Endothelial cell of umbilical vein (primary cell): ENCODE data around the gene TRIM2. TPM values are rescaled to one million over a fixed set of nuclear protein-coding genes. Genes with fewer than 3 reads are reported as not detected.

ENCODE experiments used
- BruUV-seq: library from RNA; stranded (reverse); fragments of 400-500 nt; replicated peaks from 2 replicates; lab custom pipeline; 2021; lab: Mats Ljungman, UMichigan
- CTCF ChIA-PET: fragments of 300-600, 350-600 bp; sonication (Branson Sonifier 250); formaldehyde crosslinking; loops from one replicate; lab custom pipeline; 2021; ENCODE audit warnings: antibody characterized with exemption, inconsistent platforms; lab: Charles Lee
- POLR2A ChIA-PET: fragments of 300-600, 350-600 bp; sonication (Branson Sonifier 250); formaldehyde crosslinking; loops from one replicate; lab custom pipeline; 2021; ENCODE audit warnings: antibody characterized with exemption, inconsistent platforms; lab: Charles Lee
- DNase-seq: peaks from one replicate; pipeline ENCODE4 v3.0.0-alpha.2; 2011; ENCODE audit warnings: low read depth, low spot score
- FAIRE-seq: peaks from 2 replicates; lab custom pipeline; 2011; peaks lifted over from hg19 to GRCh38; lab: Jason Lieb, UNC
- H2AFZ ChIP-seq: 2 replicates; pipeline ENCODE4 v1.6.0; 2012; ENCODE audit warnings: low read depth, low read length, control low read depth, inconsistent platforms
- H3K27ac ChIP-seq: 2 replicates; pipeline ENCODE4 v1.5.1; 2011; ENCODE audit warnings: low read depth, mild to moderate bottlenecking, control low read depth, low read length, moderate library complexity; ENCODE audit not compliant: insufficient read depth
- H3K27me3 ChIP-seq, 2 experiments: 2 replicates each; pipeline versions ENCODE4 v1.6.0 to v1.6.1; 2011; ENCODE audit warnings: low read length in 2 of 2, mixed read lengths in 1 of 2; ENCODE audit not compliant: control insufficient read depth in 2 of 2, insufficient read depth in 2 of 2
- H3K36me3 ChIP-seq, 2 experiments: 2 replicates in 1 of 2; 3 replicates in 1 of 2; pipeline ENCODE4 v1.5.1; 2011; ENCODE audit warnings: low read length in 2 of 2, mild to moderate bottlenecking in 1 of 2, moderate library complexity in 1 of 2; ENCODE audit not compliant: control insufficient read depth in 2 of 2, insufficient read depth in 2 of 2; ENCODE audit errors: extremely low read depth in 1 of 2
- H3K4me1 ChIP-seq: 3 replicates; pipeline ENCODE4 v1.5.1; 2011; ENCODE audit warnings: mild to moderate bottlenecking, low read length; ENCODE audit not compliant: control insufficient read depth, insufficient read depth; ENCODE audit errors: extremely low read depth
- H3K4me2 ChIP-seq: 2 replicates; pipeline ENCODE4 v1.6.1; 2011; ENCODE audit warnings: low read length, control low read depth, mixed read lengths; ENCODE audit not compliant: insufficient read depth
- H3K4me3 ChIP-seq, 3 experiments: fragments of 200-600 bp in 1 of 3; sonication (generic), shearing (Covaris generic) in 1 of 3; replicated peaks in 1 of 3; 2 replicates each; pipeline ENCODE4 v1.5.1; 2011 to 2016; ENCODE audit warnings: control low read depth in 3 of 3, low read length in 3 of 3, mild to moderate bottlenecking in 2 of 3, inconsistent platforms in 1 of 3, low read depth in 1 of 3, moderate library complexity in 1 of 3; ENCODE audit not compliant: insufficient read depth in 1 of 3
- H3K79me2 ChIP-seq: 2 replicates; pipeline ENCODE4 v1.6.0; 2012; ENCODE audit warnings: low read length, inconsistent platforms; ENCODE audit not compliant: control insufficient read depth, insufficient read depth
- H3K9ac ChIP-seq: replicated peaks from 2 replicates; pipeline ENCODE3; 2011; ENCODE audit warnings: low read length, control low read depth; ENCODE audit not compliant: insufficient read depth; ENCODE audit errors: extremely low read depth
- H3K9me1 ChIP-seq: replicated peaks from 3 replicates; pipeline ENCODE4 v1.6.0; 2011; ENCODE audit warnings: mild to moderate bottlenecking, low read length; ENCODE audit not compliant: control insufficient read depth, insufficient read depth; ENCODE audit errors: extremely low read depth
- H3K9me3 ChIP-seq: replicated peaks from 2 replicates; pipeline ENCODE4 v1.5.1; 2012; ENCODE audit warnings: low read length, inconsistent platforms; ENCODE audit not compliant: control insufficient read depth, insufficient read depth
- H4K20me1 ChIP-seq: replicated peaks from 2 replicates; pipeline ENCODE3; 2011; ENCODE audit warnings: mild to moderate bottlenecking, low read length; ENCODE audit not compliant: control insufficient read depth, insufficient read depth; ENCODE audit errors: extremely low read depth
- FOS ChIP-seq: IDR thresholded peaks from 2 replicates; pipeline ENCODE4 v1.6.1; 2011; ENCODE audit warnings: mild to moderate bottlenecking, low read length, moderate library complexity, borderline replicate concordance; ENCODE audit not compliant: insufficient read depth
- GATA2 ChIP-seq: IDR thresholded peaks from 2 replicates; pipeline ENCODE4 v1.7.0; 2011; ENCODE audit warnings: low read depth, mild to moderate bottlenecking, moderate library complexity, mixed read lengths, low read length; ENCODE audit not compliant: insufficient read length, insufficient read depth
- JUN ChIP-seq: IDR thresholded peaks from 2 replicates; pipeline ENCODE4 v1.6.1; 2011; ENCODE audit warnings: borderline replicate concordance, low read depth; ENCODE audit not compliant: insufficient read length, insufficient read depth
- MYC ChIP-seq: IDR thresholded peaks from one replicate; pipeline ENCODE4 v1.6.1; 2011; ENCODE audit warnings: mild to moderate bottlenecking, low read depth, low read length
- POLR2AphosphoS5 ChIP-seq: IDR thresholded peaks from 2 replicates; pipeline ENCODE4 v1.6.1; 2012; ENCODE audit warnings: low read depth, mild to moderate bottlenecking, control low read depth, low read length, moderate library complexity; ENCODE audit not compliant: insufficient read depth
- dilution Hi-C: fragments of 300-500 bp; cut with MboI; formaldehyde crosslinking; loops from one replicate; pipeline ENCODE4 v1.15.0; 2019; ENCODE audit warnings: low sequenced_read_pairs; ENCODE audit not compliant: extremely low pct_ligation_motif_present
- intact Hi-C: fragments of 100-400 bp; cut with micrococcal nuclease; formaldehyde crosslinking; loops from one replicate; pipeline ENCODE4 v1.10.0; 2022
- polyA plus RNA-seq, 4 experiments: library from polyadenylated mRNA; depleted of rRNA in 3 of 4; stranded (reverse) in 3 of 4; unstranded in 1 of 4; fragments of >200 nt; gene quantifications; 2 replicates each; pipeline versions ENCODE4 v1.2.1 to v1.2.3, GENCODE V29; 2011 to 2012; ENCODE audit warnings: missing spikeins in 1 of 4
- total RNA-seq: library from RNA; stranded (reverse); gene quantifications from 2 replicates; pipeline ENCODE4 v1.2.3, GENCODE V29; 2021
- TF ChIP-seq, protein P1 (sequence below): IDR thresholded peaks from 2 replicates; pipeline ENCODE4 v1.6.1; 2011; ENCODE audit not compliant: insufficient read depth, insufficient read length
- TF ChIP-seq, protein P2 (sequence below), 2 donors: IDR thresholded peaks; 1 replicate in 1 of 2; 2 replicates in 1 of 2; pipeline ENCODE4 v1.5.1; 2011; ENCODE audit warnings: low read length in 2 of 2, mild to moderate bottlenecking in 2 of 2, moderate library complexity in 2 of 2, control low read depth in 1 of 2, inconsistent platforms in 1 of 2, low read depth in 1 of 2; ENCODE audit not compliant: insufficient read depth in 1 of 2; ENCODE audit errors: extremely low read depth in 1 of 2

The TRIM2 gene
- total and polyA plus RNA-seq, 2 donors (not counting 3 experiments of a cell fraction or from before 2014, with no cell fraction given) = 6.8 to 19.7 TPM

- FAIRE-seq (no peak), DNase-seq (no peak)
- Histone ChIP-seq H3K9me3 (no peaks in the 10 kb centered on the region), H3K79me2 (no peaks in the 10 kb centered on the region), H3K27me3 (no peaks in the 10 kb centered on the region), H3K27ac (no peak overlapping the region), H4K20me1 (no peaks in the 10 kb centered on the region), H2AFZ (no peak overlapping the region), H3K4me3 (no peak overlapping the region), H3K36me3 (no peaks in the 10 kb centered on the region), H3K4me1 (no peaks in the 10 kb centered on the region), H3K4me2 (no peak overlapping the region), H3K9ac (no peak overlapping the region), H3K9me1 (no peaks in the 10 kb centered on the region)
- ChIA-PET CTCF (no interaction called here), POLR2A (no interaction called here)
- dilution Hi-C loops = no loop called here
- TF ChIP-seq, protein P1, sequence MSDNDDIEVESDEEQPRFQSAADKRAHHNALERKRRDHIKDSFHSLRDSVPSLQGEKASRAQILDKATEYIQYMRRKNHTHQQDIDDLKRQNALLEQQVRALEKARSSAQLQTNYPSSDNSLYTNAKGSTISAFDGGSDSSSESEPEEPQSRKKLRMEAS = no peak
- TF ChIP-seq POLR2AphosphoS5 (no peak), GATA2 (no peak), JUN (no peak), FOS (no peak), MYC (no peak)
- TF ChIP-seq, protein P2, sequence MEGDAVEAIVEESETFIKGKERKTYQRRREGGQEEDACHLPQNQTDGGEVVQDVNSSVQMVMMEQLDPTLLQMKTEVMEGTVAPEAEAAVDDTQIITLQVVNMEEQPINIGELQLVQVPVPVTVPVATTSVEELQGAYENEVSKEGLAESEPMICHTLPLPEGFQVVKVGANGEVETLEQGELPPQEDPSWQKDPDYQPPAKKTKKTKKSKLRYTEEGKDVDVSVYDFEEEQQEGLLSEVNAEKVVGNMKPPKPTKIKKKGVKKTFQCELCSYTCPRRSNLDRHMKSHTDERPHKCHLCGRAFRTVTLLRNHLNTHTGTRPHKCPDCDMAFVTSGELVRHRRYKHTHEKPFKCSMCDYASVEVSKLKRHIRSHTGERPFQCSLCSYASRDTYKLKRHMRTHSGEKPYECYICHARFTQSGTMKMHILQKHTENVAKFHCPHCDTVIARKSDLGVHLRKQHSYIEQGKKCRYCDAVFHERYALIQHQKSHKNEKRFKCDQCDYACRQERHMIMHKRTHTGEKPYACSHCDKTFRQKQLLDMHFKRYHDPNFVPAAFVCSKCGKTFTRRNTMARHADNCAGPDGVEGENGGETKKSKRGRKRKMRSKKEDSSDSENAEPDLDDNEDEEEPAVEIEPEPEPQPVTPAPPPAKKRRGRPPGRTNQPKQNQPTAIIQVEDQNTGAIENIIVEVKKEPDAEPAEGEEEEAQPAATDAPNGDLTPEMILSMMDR (IDR thresholded peaks at IDR 0.05; ENCODE audit: extremely low read depth in 1 of 2, insufficient read depth in 1 of 2, low read depth in 1 of 2, low read length in 2 of 2) = no peak
- intact Hi-C loops = no loop called here
- BruUV-seq = no TSS peak
These were observed 26.4 kb upstream of the TRIM2 start for GRCh38 chr4:153177841-153178240.
